ENCODE data around the gene FDCSP. TPM values are rescaled to one million over a fixed set of nuclear protein-coding genes. Genes with fewer than 3 reads are reported as not detected.
"Not testable (repeated sequence)": the region's sequence is repeated elsewhere in the genome, so short reads cannot be mapped to it uniquely, and the experiment has no call there.

Gene FDCSP
- polyA plus RNA-seq, 1 experiment = not detected

GRCh38 chr4:70203601-70204000, 22.3 kb upstream of the FDCSP start:
- no peak for DNase-seq (ENCODE audit: low read depth)
- CTCF ChIA-PET = no interaction called here
- Histone ChIP-seq H3K27me3 (ENCODE audit: control insufficient read depth, insufficient read depth, low read length) (no peaks in the 10 kb centered on the region), H3K4me3 (ENCODE audit: low read depth, low read length) (no peak overlapping the region), H3K36me3 (ENCODE audit: control insufficient read depth, insufficient read depth, low read length) (no peaks in the 10 kb centered on the region)
- POLR2A ChIA-PET = no interaction called here
- TF ChIP-seq CTCF (IDR thresholded peaks at IDR 0.05; ENCODE audit: insufficient read depth, low read depth, low read length) = no peak

GRCh38 chr4:70212752-70213151, 13.2 kb upstream of the FDCSP start:
- DNase-seq (ENCODE audit: low read depth); POLR2A ChIA-PET; H3K27me3 ChIP-seq (ENCODE audit: control insufficient read depth, insufficient read depth, low read length); H3K36me3 ChIP-seq (ENCODE audit: control insufficient read depth, insufficient read depth, low read length); CTCF ChIA-PET; H3K4me3 ChIP-seq (ENCODE audit: low read depth, low read length): not testable (repeated sequence)

GRCh38 chr4:70216109-70216508, 9.8 kb upstream of the FDCSP start:
- CTCF ChIA-PET; H3K36me3 ChIP-seq (ENCODE audit: control insufficient read depth, insufficient read depth, low read length); H3K4me3 ChIP-seq (ENCODE audit: low read depth, low read length); DNase-seq (ENCODE audit: low read depth); H3K27me3 ChIP-seq (ENCODE audit: control insufficient read depth, insufficient read depth, low read length); POLR2A ChIA-PET: not testable (repeated sequence)

GRCh38 chr4:70216550-70216949, 9.4 kb upstream of the FDCSP start:
- H3K36me3 ChIP-seq (ENCODE audit: control insufficient read depth, insufficient read depth, low read length); H3K4me3 ChIP-seq (ENCODE audit: low read depth, low read length); H3K27me3 ChIP-seq (ENCODE audit: control insufficient read depth, insufficient read depth, low read length); POLR2A ChIA-PET; CTCF ChIA-PET; DNase-seq (ENCODE audit: low read depth): not testable (repeated sequence)

GRCh38 chr4:70221389-70221788, 4.5 kb upstream of the FDCSP start:
- H3K27me3 ChIP-seq (ENCODE audit: control insufficient read depth, insufficient read depth, low read length); DNase-seq (ENCODE audit: low read depth); POLR2A ChIA-PET; H3K4me3 ChIP-seq (ENCODE audit: low read depth, low read length); H3K36me3 ChIP-seq (ENCODE audit: control insufficient read depth, insufficient read depth, low read length); CTCF ChIA-PET: not testable (repeated sequence)

- H3K4me3 ChIP-seq (ENCODE audit: low read depth, low read length); DNase-seq (ENCODE audit: low read depth); H3K27me3 ChIP-seq (ENCODE audit: control insufficient read depth, insufficient read depth, low read length); CTCF ChIA-PET; POLR2A ChIA-PET; H3K36me3 ChIP-seq (ENCODE audit: control insufficient read depth, insufficient read depth, low read length): not testable (repeated sequence)
Observed at GRCh38 chr4:70221818-70222217, 4.1 kb upstream of the FDCSP start.

- Histone ChIP-seq H3K36me3 (ENCODE audit: control insufficient read depth, insufficient read depth, low read length) (no peaks in the 10 kb centered on the region), H3K27me3 (ENCODE audit: control insufficient read depth, insufficient read depth, low read length) (no peaks in the 10 kb centered on the region), H3K4me3 (ENCODE audit: low read depth, low read length) (no peak overlapping the region)
- DNase-seq (ENCODE audit: low read depth) = no peak
- CTCF ChIA-PET = no interaction called here
- no peak for TF ChIP-seq CTCF (IDR thresholded peaks at IDR 0.05; ENCODE audit: insufficient read depth, low read depth, low read length)
- POLR2A ChIA-PET = no interaction called here
Observed at GRCh38 chr4:70236125-70236524, 10.2 kb downstream of the FDCSP start.

- ChIA-PET CTCF (no interaction called here), POLR2A (no interaction called here)
- DNase-seq (ENCODE audit: low read depth) = no peak
Observed at GRCh38 chr4:70239131-70239883, 13.4 kb downstream of the FDCSP start.

More at GRCh38 chr4:70239131-70239883, 13.4 kb downstream of the FDCSP start:
- no peak for TF ChIP-seq CTCF (IDR thresholded peaks at IDR 0.05; ENCODE audit: insufficient read depth, low read depth, low read length)
- Histone ChIP-seq H3K4me3 (ENCODE audit: low read depth, low read length) (no peak overlapping the region), H3K36me3 (ENCODE audit: control insufficient read depth, insufficient read depth, low read length) (no peaks in the 10 kb centered on the region), H3K27me3 (ENCODE audit: control insufficient read depth, insufficient read depth, low read length) (no peaks in the 10 kb centered on the region)

All from BJ (cell line).